Motor neuron (in vitro differentiated cells): ENCODE results near the gene MRPL55. TPM values are rescaled to one million over a fixed set of nuclear protein-coding genes. Genes with fewer than 3 reads are reported as not detected.

Experiments
- ATAC-seq, 8 experiments: fragments of 200-7000 bp; cut with Tn5 transposase; replicated peaks in 6 of 8; 2 replicates each; pipeline ENCODE4 v1.8.0; 2021; ENCODE audit warnings: mild to moderate bottlenecking in 8 of 8, moderate library complexity in 8 of 8
- H3K27ac ChIP-seq, 2 donors: fragments of 250-450 bp; sonication (Bioruptor Pico); 2 replicates each; pipeline ENCODE4 v1.9.0; 2021; ENCODE audit warnings: antibody characterized with exemption in 2 of 2, mild to moderate bottlenecking in 2 of 2, moderate library complexity in 1 of 2
- H3K4me1 ChIP-seq, 2 donors: fragments of 250-450 bp; sonication (Bioruptor Pico); replicated peaks in 1 of 2; 2 replicates each; pipeline ENCODE4 v1.6.1; 2021; ENCODE audit warnings: antibody characterized with exemption in 2 of 2, mild to moderate bottlenecking in 2 of 2, moderate library complexity in 1 of 2
- H3K4me3 ChIP-seq, 5 donors: fragments of 250-450 bp; sonication (Bioruptor Pico); 2 replicates each; pipeline ENCODE4 v1.9.0; 2021; ENCODE audit warnings: antibody characterized with exemption in 5 of 5, mild to moderate bottlenecking in 5 of 5, moderate library complexity in 4 of 5
- WGBS, 10 experiments: fragments of 450-650 bp; shearing (Covaris generic); methylation state at CpG; one replicate each; pipeline ENCODE4 v1.0.0; 2022; 5-methylcytosine and 5-hydroxymethylcytosine counted together
- in situ Hi-C, 9 experiments: fragments of 400-800 bp; cut with MboI; loops; one replicate each; pipeline ENCODE4 v1.15.0; 2021; ENCODE audit warnings: low sequenced_read_pairs in 9 of 9, low pct_unique_long_range_greater_than_20kb in 2 of 9; ENCODE audit not compliant: unreplicated experiment in 9 of 9
- total RNA-seq, 8 experiments: library from RNA; unstranded; fragments of 300-600 nt; gene quantifications; 2 replicates each; pipeline versions ENCODE4 v1.2.3 to v1.2.4, GENCODE V29; 2022

The MRPL55 gene
- total RNA-seq, 8 experiments from 2014 or later: 60.7 to 175 (median 87.2) TPM

GRCh38 chr1:228100822-228101613 is 8.1 kb downstream of the MRPL55 start:
- in situ Hi-C loops: no loop called here
- WGBS, 10 experiments: 28 to 100% (median 89%) methylated on average over 1 to 9 of the region's 12 CpGs; no CpG with 5 or more reads in 2 of the 10 experiments
- Histone ChIP-seq H3K4me1 (peaks cover 7 to 14% of the 10 kb centered on the region in 2 donors), H3K4me3 (peak overlapping the region in 3 of 5 donors; percentile 60 to 94 (median 75)), H3K27ac (no peak overlapping the region)
- ATAC-seq: no peak

DNA sequence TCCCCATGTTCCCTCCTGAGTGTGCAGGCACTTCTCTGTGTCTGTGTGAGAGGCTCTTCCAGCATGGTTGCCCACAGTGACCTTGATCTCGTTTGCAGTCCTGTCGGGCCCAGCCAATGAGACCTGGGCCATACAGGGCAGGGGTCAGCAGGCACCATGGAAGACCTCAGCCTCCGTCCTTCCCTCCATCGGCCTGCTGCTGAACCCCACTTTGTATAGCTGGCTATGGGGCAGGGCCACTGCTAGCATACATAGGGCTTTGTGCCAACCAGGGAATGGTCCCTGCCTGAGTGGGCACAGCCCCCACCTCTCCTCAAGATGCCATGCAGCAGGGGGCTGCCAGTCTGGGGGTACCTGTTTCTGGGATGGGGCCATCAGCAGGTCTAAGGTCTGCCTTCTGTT is 9.8 kb downstream of the MRPL55 start:
- ATAC-seq: no peak
- 92 to 100% (median 98%) methylated on average over 1 to 4 of the region's 4 CpGs; no CpG with 5 or more reads in 6 of the 10 experiments for WGBS, 10 experiments
- in situ Hi-C loops: no loop called here
- H3K4me3 ChIP-seq: no peak overlapping the region
- H3K4me1 ChIP-seq: peaks cover 7 to 14% of the 10 kb centered on the region in 2 donors
- H3K27ac ChIP-seq: no peak overlapping the region

GRCh38 chr1:228098323-228098931 is 10.7 kb downstream of the MRPL55 start:
- Histone ChIP-seq H3K4me3 (no peak overlapping the region), H3K4me1 (peaks cover 7% of the 10 kb centered on the region in 2 donors), H3K27ac (no peak overlapping the region)
- ATAC-seq: no peak
- 75 to 100% (median 95%) methylated on average over 1 to 24 of the region's 28 CpGs; no CpG with 5 or more reads in 1 of the 10 experiments for WGBS, 10 experiments
- in situ Hi-C loops: no loop called here

DNA sequence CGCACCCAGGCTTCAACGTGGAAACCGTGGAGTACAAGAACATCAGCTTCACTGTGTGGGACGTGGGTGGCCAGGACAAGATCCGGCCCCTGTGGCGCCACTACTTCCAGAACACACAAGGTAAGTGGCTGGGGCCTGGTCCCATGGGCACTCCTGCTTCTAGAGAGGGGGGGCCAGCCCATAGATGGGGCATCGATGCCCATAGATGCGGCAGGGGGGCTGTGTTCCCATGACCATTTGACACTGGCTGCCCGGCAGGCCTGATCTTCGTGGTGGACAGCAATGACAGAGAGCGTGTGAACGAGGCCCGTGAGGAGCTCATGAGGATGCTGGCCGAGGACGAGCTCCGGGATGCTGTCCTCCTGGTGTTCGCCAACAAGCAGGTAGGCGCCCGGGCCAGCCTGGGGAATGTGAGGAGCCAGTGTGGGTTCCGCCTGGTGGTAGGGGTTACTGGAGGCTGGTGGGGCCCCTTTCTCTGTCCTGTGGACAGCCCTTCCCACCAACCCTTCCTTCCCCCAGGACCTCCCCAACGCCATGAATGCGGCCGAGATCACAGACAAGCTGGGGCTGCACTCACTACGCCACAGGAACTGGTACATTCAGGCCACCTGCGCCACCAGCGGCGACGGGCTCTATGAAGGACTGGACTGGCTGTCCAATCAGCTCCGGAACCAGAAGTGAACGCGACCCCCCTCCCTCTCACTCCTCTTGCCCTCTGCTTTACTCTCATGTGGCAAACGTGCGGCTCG is 11.6 kb downstream of the MRPL55 start:
- peak in 2 of 8 experiments; percentile 1 for ATAC-seq
- H3K4me1 ChIP-seq: peaks cover 7% of the 10 kb centered on the region in 2 donors
- H3K27ac ChIP-seq: no peak overlapping the region
- no peak overlapping the region for H3K4me3 ChIP-seq
- in situ Hi-C loops: no loop called here
- WGBS, 10 experiments: 67 to 100% (median 98%) methylated on average over 2 to 18 of the region's 34 CpGs; no CpG with 5 or more reads in 5 of the 10 experiments

DNA sequence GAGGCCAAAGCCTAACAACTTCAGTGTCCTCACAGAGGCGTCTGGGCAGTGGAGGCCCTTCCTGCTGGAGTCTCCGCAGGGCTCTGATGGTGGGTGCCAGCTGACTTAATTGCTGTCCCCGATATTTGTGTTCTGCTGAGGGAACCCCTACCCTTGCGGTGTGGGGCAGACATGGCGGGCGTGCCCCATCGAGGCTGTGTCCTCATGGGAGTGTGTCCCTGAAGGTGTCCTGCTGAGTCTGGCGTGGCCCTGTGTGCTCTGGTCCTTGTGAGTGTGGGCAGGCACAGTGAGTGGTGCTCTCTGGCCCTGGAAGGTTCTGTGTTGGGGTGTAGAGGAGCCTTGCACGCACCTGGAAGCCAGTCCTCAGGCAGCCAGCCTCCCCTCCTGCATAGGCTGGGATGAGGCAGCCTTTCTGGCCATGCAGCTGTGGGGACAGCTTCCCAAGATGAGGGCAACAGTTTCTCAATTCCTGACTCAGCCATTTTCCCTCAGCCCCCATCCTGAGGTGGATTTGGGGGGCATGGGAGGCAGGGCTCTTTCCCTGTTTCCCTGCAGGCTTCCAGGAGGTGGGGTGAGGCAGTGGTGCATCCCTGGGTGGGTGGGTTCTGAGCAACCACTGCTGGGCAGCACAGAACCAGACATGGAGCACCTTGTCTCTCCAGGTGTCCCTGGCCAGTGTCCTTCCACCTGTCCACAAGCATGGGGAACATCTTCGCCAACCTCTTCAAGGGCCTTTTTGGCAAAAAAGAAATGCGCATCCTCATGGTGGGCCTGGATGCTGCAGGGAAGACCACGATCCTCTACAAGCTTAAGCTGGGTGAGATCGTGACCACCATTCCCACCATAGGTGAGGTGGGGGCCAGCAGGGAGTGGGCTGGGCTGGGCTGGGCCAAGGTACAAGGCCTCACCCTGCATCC is 12.4 kb downstream of the MRPL55 start:
- Histone ChIP-seq H3K27ac (no peak overlapping the region), H3K4me1 (peaks cover 4% of the 10 kb centered on the region in 2 donors), H3K4me3 (no peak overlapping the region)
- ATAC-seq: peak in 4 of 8 experiments; percentile 1 to 9 (median 4)
- in situ Hi-C loops: no loop called here
- WGBS, 10 experiments: 90 to 100% (median 98%) methylated on average over 1 to 7 of the region's 13 CpGs; no CpG with 5 or more reads in 6 of the 10 experiments

- Histone ChIP-seq H3K4me1 (no peaks in the 10 kb centered on the region), H3K27ac (no peak overlapping the region), H3K4me3 (no peak overlapping the region)
- in situ Hi-C loops: no loop called here
- 92 to 100% (median 95%) methylated on average over 2 to 7 of the region's 8 CpGs; no CpG with 5 or more reads in 5 of the 10 experiments for WGBS, 10 experiments
- ATAC-seq: no peak
Observed at GRCh38 chr1:228095938-228096337, 13.2 kb downstream of the MRPL55 start.

DNA sequence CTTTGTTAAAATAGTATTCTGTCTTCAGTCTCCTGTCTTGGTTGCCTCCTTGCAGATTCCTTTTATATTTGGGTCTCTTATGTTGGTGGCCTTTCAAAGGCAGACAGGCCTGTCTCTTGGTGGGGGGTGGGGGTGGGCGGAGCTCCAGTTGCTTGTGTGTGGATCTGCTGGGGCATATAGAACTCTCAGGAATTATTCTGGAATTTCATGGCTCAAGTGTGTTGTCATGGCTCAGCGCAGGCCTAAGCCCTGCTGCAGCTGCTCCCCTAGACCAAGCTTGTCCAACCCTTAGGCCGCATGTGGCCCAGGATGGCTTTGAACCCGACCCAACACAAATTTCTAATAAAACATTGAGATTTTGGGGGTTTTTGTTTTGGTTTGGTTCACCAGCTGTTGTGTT is 13.9 kb downstream of the MRPL55 start:
- 93 to 100% (median 100%) methylated on average over 1 to 4 of the region's 4 CpGs; no CpG with 5 or more reads in 3 of the 10 experiments for WGBS, 10 experiments

DNA sequence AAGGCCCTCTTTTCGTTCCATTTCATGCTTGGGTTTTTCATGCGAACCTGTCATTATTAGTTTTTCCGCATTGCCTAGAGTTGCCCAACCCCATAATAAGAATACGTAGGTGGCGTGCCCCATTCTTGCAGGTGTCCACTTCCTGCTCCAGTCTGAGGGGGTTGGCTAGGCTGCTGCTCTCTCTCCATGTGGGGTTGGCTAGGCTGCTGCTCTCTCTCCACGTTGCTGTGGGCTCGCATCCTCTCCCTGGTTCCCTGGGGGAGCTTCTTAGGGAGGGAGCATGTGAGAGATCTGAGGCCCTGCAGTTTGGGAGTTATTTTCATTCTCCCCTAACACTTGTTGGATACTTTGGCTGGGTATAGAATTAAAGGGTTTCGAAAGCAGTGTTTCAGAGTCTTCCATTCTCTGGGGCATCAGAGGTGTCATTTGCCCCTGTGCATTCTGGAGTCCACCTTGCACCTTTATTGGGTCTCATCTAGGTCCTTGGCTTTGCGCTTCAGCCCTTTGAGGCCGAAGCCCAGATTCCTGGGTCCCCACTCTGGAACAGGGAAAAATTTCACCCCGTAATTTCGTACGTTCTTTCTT is 14.6 kb downstream of the MRPL55 start:
- H3K27ac ChIP-seq: no peak overlapping the region
- peaks cover 0 to 10% of the 10 kb centered on the region in 2 donors for H3K4me1 ChIP-seq
- ATAC-seq: no peak
- no peak overlapping the region for H3K4me3 ChIP-seq
- in situ Hi-C loops: no loop called here
- WGBS, 10 experiments: 80 to 100% (median 94%) methylated on average over 2 to 13 of the region's 13 CpGs

More for the DNA sequence above, 13.9 kb downstream of the MRPL55 start:
- no peak overlapping the region for H3K27ac ChIP-seq
- peaks cover 0 to 4% of the 10 kb centered on the region in 2 donors for H3K4me1 ChIP-seq
- no peak overlapping the region for H3K4me3 ChIP-seq
- in situ Hi-C loops: no loop called here
- no peak for ATAC-seq

GRCh38 chr1:228093050-228093906 is 15.8 kb downstream of the MRPL55 start:
- Histone ChIP-seq H3K4me1 (peaks cover 6 to 21% of the 10 kb centered on the region in 2 donors), H3K27ac (no peak overlapping the region), H3K4me3 (no peak overlapping the region)
- in situ Hi-C loops: no loop called here
- ATAC-seq: no peak
- 80 to 100% (median 96%) methylated on average over 1 to 13 of the region's 20 CpGs; no CpG with 5 or more reads in 1 of the 10 experiments for WGBS, 10 experiments

DNA sequence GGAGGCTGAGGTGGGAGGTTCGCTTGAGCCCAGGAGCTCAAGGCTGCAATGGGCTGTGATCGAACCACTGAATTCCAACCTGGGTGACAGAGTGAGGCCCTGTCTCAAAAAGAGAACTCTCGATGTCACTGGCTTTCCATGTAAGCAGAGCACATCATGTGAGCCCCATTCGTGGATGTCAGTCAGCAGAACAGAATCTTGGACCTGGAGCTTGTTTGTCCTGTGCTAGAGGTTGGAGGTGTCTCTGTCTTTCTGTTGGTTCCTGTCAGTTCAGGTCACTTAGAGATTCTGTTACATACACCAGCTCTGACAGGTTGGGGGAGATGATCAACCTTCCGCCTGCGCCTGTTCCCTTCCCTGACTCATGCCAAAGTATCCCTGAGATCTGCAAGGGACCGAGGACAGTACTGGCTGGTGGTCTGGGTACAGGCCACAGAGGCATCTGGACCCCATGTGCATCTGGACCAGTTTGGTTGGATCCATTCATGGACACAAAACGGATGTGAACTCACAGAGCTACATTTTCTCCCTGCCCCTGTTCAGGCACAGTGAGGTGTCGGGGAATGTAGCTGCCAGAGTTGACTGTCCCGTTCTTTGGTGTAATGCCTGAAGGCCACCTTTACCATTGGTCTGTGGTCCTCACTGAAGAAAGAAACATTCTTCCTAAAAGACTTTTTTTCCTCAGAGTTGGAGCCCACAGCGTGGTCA is 16.6 kb downstream of the MRPL55 start:
- ATAC-seq: no peak
- H3K4me1 ChIP-seq: peaks cover 12 to 29% of the 10 kb centered on the region in 2 donors
- in situ Hi-C loops: no loop called here
- H3K27ac ChIP-seq: no peak overlapping the region
- 40 to 100% (median 93%) methylated on average over 1 to 11 of the region's 11 CpGs; no CpG with 5 or more reads in 2 of the 10 experiments for WGBS, 10 experiments
- no peak overlapping the region for H3K4me3 ChIP-seq

DNA sequence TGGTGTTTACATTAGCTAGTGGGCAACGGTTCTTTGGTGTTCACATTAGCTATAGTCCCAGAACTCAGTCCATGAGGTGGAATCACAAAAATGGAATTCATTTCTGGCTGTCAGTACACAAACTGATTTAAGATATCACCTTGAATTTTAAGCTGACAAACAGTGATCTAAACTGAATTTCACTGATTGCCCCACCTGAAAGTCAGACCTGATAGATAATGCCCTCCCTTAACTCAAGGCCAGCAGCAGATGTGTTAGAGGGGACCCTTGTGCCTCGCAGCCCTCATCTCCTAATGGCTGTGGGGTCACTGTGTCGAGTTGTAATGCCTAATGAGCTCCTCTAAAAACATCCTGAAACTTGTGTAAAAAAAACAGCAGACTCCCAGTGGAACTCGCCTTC is 18.0 kb downstream of the MRPL55 start:
- in situ Hi-C loops: no loop called here
- peaks cover 20 to 42% of the 10 kb centered on the region in 2 donors for H3K4me1 ChIP-seq
- no peak overlapping the region for H3K4me3 ChIP-seq
- no peak for ATAC-seq
- WGBS, 10 experiments: 20 to 100% (median 82%) methylated on average over 1 to 3 of the region's 4 CpGs; no CpG with 5 or more reads in 2 of the 10 experiments
- H3K27ac ChIP-seq: no peak overlapping the region
